ENCODE data around the gene EIF4ENIF1.
A peak's percentile ranks its signal among the peaks of the same experiment; 100 is the strongest.
"Not testable (repeated sequence)": the region's sequence is repeated elsewhere in the genome, so short reads cannot be mapped to it uniquely, and the experiment has no call there.

EIF4ENIF1 gene

DNA sequence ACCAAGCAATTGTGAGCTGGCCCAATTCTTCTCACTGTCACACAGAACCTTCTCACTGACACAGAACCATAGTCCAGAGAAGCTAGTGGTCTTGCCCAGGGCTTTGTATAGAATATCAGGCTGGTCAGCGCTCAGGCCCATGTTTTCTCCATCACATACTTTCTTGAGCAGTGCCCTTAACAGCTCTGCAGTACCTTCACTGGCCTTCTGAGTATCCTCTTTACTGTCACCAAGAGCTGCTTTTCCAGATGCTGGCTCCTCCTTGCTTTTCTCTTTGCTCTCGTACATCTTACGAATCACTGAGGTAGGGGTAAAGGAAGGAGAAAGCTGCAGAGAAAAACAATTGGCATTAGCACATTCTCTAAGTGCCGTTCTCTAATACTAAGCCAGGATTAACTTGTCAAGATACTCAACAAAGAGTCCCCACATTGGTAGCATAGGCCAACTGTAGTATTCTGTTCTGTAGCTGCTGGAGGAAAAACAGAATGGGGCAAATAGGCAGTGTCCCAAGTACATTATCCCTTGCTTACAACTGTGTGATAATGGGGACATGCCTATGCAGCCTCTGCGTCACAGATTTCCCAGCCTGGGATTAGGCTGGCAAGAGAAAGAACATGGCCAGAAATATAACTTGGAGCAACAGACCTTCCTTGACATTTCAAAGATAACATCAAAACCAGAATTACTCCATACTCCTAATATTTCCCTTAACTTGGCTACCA, 46.7 kb downstream of the EIF4ENIF1 start:
- no peak for DNase-seq

DNA sequence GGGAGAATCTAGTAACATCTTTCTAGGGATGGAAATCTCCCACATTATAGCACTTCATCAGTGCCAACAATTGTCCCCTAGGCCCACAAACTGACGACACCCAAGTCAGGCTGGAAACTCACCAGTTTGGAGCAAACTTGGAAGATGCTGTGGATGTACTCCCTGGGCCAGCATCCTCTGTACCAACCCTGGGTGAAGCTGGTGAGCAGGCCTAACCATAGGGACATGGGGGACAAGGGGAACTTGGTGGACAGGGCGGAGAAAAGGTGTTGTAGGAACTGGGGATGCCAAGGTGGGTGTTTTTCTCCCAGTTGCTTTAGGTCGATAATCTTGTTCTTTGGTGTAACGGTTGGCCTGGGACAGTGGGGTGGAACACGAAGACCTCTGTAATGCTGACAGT, 48.0 kb downstream of the EIF4ENIF1 start:
- DNase-seq, result no peak

DNA sequence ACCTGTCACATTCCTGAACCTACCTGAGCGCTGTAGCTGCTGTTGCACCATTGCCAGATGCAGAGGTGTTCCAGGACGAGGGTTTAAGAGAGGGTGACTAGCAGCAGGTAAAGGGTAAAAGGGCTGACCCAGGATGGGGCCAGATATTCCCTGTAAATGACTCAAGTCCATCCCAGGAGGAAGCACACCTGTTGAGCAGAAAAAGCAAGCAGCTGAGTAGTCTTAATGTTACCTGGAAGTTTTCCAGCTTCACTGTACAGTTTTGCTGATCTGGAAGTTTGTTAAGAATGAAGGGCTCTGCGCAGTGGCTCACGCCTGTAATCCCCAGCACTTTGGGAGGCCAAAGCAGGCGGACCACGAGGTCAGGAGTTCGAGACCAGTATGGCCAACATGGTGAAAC, 49.0 kb downstream of the EIF4ENIF1 start:
- no peak for DNase-seq

DNA sequence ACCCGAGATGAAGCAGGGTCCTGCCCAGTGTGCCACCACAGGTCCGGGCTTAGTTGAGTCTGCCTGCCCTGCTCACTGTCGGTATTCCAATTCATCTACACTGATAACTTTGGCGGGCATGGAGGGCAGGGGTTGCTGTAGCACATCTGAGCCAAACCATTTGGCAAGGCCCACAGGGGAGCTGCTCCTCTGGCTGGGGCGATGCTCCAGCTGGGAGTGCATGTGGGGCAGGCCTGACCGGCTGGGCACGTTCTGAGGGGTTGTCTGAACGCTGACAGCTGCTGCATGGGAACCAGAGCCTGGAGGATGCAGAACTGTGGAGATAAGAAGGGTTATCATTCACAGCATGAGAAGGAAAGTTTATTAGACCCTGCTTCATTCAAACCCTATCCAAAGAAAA, 49.8 kb downstream of the EIF4ENIF1 start:
- DNase-seq, result no peak

DNA sequence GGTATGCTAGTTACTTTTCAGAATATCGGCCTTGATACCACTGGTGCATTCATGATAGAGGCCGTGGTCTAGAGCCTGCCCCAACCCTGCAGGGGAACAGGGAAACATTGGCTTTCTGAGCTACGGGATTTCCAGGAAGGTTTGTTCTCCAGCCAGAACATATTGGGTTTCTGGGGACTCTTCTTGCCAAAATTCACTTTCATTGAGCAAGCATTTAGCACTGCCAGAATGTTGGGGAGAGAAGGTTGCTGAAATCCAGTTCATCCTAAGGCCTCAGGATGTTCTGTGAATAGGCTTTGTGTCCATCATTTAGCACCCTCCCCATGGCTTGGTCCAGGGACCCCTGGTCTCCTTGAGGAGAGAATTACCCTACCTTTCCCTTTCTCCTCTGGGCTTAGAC, 53.5 kb downstream of the EIF4ENIF1 start:
- no peak for DNase-seq

DNA sequence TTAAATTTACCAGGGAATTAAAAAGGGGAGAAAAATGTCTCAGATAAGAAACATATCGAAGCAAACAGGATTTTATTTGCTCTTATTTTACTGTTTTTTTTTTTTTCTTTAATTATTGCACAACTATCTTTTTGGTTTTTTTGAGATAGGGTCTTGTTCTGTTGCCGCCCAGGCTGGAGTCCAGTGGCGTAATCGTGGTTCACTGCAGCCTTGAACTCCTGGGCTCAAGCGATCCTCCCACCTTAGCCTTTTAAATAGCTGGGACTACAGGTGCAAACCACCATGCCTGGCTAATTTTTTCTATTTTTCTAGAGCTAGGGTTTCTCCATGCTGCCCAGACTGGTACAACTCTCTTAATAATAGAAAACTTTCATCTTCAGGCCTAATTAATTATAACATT, 57.7 kb downstream of the EIF4ENIF1 start:
- no peak for DNase-seq

DNA sequence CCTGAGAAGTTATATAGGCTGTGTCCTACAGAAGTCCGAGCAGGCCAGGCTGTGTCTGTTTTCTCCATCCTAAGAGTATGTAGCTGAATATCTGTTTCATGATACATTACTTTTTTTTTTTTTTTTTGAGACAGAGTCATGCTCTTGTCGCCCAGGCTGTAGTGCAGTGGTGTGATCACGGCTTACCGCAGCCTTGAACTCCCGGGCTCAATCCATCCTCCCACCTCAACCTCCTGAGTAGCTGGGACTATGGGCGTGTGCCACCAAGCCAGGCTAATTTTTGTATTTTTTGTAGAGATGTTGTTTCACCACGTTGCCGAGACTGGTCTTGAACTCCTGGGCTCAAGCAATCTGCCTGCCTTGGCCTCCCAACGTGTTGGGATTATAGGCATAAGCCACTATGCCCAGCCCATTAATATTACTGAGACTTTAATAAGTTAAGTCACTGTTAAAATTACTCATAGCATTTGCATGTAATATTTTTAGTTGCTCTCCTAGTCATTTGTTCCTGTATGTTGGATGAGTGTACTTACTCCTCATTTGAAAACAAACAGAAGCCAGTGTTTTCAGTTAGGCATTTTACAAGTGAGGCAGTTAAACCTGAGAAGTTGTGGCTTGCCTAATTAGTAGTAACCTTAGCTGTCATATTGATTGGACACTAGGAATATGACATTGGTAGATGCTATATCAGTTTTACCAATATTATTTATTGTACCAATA, 64.2 kb downstream of the EIF4ENIF1 start:
- DNase-seq, result no peak

DNA sequence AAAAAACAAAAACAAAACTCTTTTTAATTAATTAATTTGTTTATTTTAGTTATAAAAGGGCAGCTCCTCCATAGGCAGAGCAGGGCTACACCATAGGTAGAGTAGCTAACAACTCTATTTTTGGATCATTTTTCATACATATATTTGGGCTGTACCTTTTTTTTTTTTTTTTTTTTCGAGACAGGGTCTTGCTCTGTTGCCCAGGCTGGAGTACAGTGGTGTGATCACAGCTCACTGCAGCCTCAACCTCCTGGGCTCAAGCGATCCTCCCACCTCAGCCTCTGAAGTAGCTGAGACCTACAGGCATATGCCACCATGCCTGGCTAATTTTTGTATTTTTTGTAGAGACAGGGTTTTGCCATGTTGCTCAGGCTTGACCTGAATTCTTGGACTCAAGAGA, 87.3 kb downstream of the EIF4ENIF1 start:
- not testable (repeated sequence) for DNase-seq

DNA sequence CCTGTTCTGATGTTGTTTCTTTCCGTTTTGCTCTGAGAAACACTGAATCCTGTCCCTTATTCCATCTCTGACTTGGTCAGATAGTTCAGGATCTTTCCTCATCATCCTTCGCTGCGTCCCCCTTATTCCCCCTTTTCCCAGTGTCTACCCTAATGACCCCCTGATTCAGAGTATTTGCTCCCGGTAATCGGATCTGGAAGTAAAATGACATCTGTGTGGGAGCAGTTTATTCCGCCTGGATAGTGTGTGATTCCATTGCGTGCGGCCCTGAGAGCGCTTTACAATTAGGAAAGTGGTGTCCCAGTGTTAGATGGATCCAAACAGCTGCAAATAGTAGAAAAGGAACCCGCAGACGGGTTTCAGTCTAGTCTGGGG, 89.6 kb downstream of the EIF4ENIF1 start:
- DNase-seq, result no peak

DNA sequence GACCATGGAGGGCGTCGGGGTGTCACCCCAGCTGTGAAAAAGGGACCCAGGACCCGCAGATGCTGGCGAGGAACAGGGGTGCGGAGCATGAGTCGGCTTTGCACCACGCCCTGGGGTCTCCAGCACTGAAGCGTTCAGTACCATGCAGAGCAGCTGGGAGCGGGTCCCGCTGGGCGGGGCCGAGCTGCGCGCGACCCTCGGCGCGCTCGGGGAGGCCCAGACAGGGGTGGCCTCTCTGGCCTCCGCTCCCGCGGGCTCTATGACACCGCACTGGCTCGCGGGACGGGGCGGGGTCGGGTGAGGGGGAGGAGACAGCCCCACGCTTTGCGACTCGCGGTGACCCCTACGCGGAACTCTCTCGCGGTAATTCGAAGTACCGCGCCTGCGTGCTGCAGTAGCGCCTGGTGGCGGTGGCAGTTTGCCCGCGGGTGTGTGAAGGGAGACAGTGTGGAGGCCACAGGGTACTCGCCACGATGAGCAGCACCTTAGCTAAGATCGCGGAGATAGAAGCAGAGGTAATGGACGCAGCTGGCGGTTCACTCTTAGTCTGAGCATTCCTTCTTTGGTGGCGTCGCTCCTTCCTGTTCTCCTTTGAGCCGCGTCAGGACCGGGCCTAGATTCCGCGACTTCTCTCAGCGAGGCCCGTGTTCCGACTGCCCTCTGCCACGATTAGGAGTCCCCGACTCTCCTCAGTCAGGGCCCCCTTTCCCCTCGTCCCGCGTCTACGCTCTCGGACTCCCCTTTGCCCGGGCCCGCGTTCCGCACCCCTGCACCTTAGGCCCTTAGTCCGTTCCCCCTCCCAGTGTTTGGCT, 90.2 kb downstream of the EIF4ENIF1 start, which contains the start of gene DRG1:
TSS of gene DRG1 (plus strand) at position 394 of the 812 bp plus-strand sequence. CDS start at position 474, 80 bp downstream.
- DNase-seq, result peak; percentile 97

DNA sequence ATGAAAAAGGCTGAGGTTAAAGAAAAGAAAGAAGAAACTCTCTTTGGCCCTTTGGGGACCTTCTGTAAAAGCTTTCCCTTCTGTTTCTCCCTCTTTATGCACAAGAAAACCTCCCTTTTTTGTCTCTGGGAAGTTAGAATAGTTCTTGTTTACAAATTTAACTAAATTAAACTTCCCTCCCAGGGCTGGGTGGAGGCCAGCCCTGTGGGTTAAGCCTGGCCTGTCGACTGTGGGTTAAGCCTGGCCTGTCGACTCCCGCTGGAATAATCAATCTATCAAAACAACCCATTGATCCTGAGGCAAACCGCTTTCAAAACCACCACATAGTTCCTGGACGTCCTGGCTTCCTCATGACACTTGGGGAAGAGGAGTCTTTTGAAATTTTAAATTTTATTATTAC, 91.4 kb downstream of the EIF4ENIF1 start:
- DNase-seq, result no peak

DNA sequence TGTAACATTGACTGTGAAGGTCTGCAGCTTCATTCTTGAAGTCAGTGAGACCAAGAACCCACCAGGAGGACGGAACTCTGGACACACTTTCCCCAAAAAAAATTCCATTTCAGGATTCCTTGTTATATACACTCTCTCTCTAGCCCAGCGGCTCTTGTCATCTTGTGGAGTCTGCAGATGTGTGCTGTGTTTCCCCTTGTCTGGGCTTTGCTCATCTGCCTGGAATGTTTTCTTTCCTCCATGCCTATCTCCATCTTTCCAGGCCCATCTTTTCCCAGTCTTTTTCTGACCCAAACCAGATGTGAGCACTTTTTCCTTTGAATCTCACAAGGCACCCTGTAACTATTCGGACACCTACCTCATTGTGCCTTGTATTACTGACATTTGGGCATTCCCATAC, 95.3 kb downstream of the EIF4ENIF1 start:
- no peak for DNase-seq

DNA sequence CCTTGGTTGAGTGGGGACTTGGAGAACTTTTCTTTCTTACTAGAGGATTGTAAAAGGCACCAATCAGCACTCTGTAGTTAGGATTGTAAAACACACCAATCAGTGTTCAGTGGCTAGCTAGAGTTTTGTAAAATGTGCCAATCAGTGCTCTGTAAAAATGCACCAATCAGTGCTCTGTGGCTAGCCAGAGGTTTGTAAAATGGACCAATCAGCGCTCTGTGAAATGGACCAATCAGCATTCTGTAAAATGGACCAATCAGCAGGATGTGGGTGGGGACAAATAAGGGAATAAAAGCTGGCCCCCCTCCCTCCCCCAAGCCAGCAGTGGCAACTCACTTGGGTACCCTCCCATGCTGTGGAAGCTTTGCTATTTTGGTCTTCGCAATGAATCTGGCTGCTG, 95.7 kb downstream of the EIF4ENIF1 start:
- no peak for DNase-seq
